ENCODE results near the gene HIKESHI.

DNA sequence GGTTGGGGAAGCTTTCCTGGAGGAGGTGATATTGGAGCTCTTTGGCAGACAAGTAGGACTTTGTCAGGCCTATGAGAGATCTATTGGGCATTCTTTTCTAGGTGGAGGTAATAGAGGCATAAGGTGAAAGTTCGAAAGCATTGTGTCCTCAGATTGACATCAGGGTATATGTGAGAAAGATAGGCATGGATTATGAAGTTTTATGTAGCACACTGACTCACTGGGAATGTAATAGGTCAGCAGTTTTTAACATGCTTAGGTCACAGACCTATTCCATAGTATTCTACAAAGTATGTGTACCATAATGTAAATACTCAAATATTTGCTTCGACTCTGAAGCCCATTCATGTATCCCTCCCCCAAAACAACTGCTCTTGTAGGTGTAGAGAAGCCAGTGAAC lies 11.8 kb downstream of the HIKESHI start:
- TF ChIP-seq YY1 (IDR thresholded peaks at IDR 0.05; ENCODE audit: insufficient read depth, insufficient read length) (no peak), ZNF274 (IDR thresholded peaks at IDR 0.05; ENCODE audit: low read depth, low read length) (no peak)

Measured in NT2/D1 (cell line).